GM18870 (cell line): ENCODE data around the gene TXNRD1.
"Not testable (repeated sequence)": the region's sequence is repeated elsewhere in the genome, so short reads cannot be mapped to it uniquely, and the experiment has no call there.

Experiments
- ATAC-seq: cut with Tn5 transposase; IDR thresholded peaks from one replicate; pipeline ENCODE4 v1.9.1; 2021; ENCODE audit warnings: moderate library complexity; ENCODE audit not compliant: unreplicated experiment

TXNRD1 gene

GRCh38 chr12:104234926-104235499 is 19.4 kb downstream of the TXNRD1 start:
- no peak for ATAC-seq

- ATAC-seq, result no peak
These were observed 22.4 kb downstream of the TXNRD1 start for GRCh38 chr12:104237930-104238329.

- ATAC-seq, result no peak
These were observed 27.1 kb downstream of the TXNRD1 start for GRCh38 chr12:104242546-104243206.

- no peak for ATAC-seq
These were observed 28.0 kb downstream of the TXNRD1 start for GRCh38 chr12:104243551-104243950.

- no peak for ATAC-seq
These were observed 28.4 kb downstream of the TXNRD1 start for GRCh38 chr12:104243971-104244370.

- no peak for ATAC-seq
These were observed 32.1 kb downstream of the TXNRD1 start for GRCh38 chr12:104247698-104248097.

GRCh38 chr12:104248444-104248843 is 32.9 kb downstream of the TXNRD1 start:
- ATAC-seq, result no peak

- no peak for ATAC-seq
These were observed 33.4 kb downstream of the TXNRD1 start for GRCh38 chr12:104249017-104249416.

GRCh38 chr12:104249898-104250297 is 34.3 kb downstream of the TXNRD1 start:
- no peak for ATAC-seq

- ATAC-seq, result no peak
These were observed 35.0 kb downstream of the TXNRD1 start for GRCh38 chr12:104250366-104251125.

GRCh38 chr12:104257913-104258472 is 42.4 kb downstream of the TXNRD1 start:
- ATAC-seq, result no peak

GRCh38 chr12:104258476-104259067 is 43.0 kb downstream of the TXNRD1 start:
- no peak for ATAC-seq

GRCh38 chr12:104263026-104263425 is 47.4 kb downstream of the TXNRD1 start:
- no peak for ATAC-seq

GRCh38 chr12:104263580-104264358 is 48.2 kb downstream of the TXNRD1 start:
- no peak for ATAC-seq

- not testable (repeated sequence) for ATAC-seq
These were observed 49.9 kb downstream of the TXNRD1 start for GRCh38 chr12:104265436-104265835.

- no peak for ATAC-seq
These were observed 57.4 kb downstream of the TXNRD1 start for GRCh38 chr12:104272938-104273337.

GRCh38 chr12:104273503-104273902 is 57.9 kb downstream of the TXNRD1 start:
- ATAC-seq, result no peak

GRCh38 chr12:104274811-104275210 is 59.2 kb downstream of the TXNRD1 start:
- no peak for ATAC-seq

GRCh38 chr12:104275689-104276088 is 60.1 kb downstream of the TXNRD1 start:
- no peak for ATAC-seq

- no peak for ATAC-seq
These were observed 60.9 kb downstream of the TXNRD1 start for GRCh38 chr12:104276273-104277131.
